Measurements from ENCODE around the gene IFT122. TPM values are rescaled to one million over a fixed set of nuclear protein-coding genes. Genes with fewer than 3 reads are reported as not detected.
A peak's percentile ranks its signal among the peaks of the same experiment; 100 is the strongest.
"Not testable (repeated sequence)": the region's sequence is repeated elsewhere in the genome, so short reads cannot be mapped to it uniquely, and the experiment has no call there.

IFT122 gene
- total and polyA plus RNA-seq, 4 donors = 26.5 to 44.0 (median 36.7) TPM

DNA sequence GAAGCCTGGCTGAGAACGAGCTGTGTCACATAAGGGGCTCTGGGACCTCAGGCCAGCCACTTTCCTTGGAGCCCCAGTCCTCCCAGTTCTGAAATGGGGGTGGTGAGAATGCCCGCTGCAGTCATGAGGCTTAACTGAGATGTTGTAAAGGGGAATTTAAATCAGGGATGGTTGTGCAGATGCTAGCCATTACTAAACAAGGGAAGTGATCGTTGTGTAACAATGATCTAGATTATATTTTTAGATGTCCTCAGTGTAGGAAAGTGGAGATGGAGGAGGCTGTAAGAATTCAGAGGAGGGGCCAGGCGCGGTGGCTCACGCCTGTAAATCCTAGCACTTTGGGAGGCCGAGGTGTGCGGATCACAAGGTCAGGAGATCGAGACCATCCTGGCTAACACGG lies 49.2 kb downstream of the IFT122 start:
- not testable (repeated sequence) for DNase-seq (ENCODE audit: low read depth in 4 of 6, low spot score in 6 of 6); H3K27me3 ChIP-seq (ENCODE audit: control insufficient read depth, insufficient read depth, low read length); H3K27ac ChIP-seq (ENCODE audit: low read depth, low read length); H3K4me3 ChIP-seq (ENCODE audit: low read depth, low read length); H3K9me3 ChIP-seq (ENCODE audit: control insufficient read depth, insufficient read depth, low read length)
- Histone ChIP-seq H3K36me3 (ENCODE audit: control insufficient read depth, insufficient read depth, low read length) (peaks cover 28% of the 10 kb centered on the region), H3K4me1 (ENCODE audit: control insufficient read depth, insufficient read depth, low read length) (peaks cover 37% of the 10 kb centered on the region)
- 96% methylated on average over 3 of the region's 10 CpGs for WGBS (ENCODE audit: insufficient coverage)

DNA sequence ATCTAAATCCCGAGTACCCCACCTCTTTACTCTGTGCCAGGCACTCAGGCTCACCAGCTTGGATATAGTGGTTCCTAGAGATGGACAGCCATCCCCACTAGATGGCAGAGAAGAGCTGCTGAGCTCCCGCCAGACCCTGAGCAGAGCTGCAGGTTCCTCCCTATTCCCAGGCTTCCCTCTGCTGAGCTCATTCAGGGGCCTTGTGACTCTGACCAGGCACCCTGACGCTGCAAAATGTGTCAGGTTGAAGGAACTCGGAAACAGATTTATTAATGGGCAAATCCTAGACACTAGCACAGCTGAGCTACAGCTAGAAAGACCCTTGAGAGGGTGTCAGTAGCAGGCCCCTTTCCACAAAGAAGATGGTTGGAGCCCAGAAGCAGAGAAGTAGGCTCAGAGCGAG lies 50.2 kb downstream of the IFT122 start:
- Histone ChIP-seq H3K27me3 (ENCODE audit: control insufficient read depth, insufficient read depth, low read length) (no peaks in the 10 kb centered on the region), H3K27ac (ENCODE audit: low read depth, low read length) (peak overlapping the region; percentile 40), H3K4me1 (ENCODE audit: control insufficient read depth, insufficient read depth, low read length) (peaks cover 37% of the 10 kb centered on the region), H3K9me3 (ENCODE audit: control insufficient read depth, insufficient read depth, low read length) (no peaks in the 10 kb centered on the region), H3K36me3 (ENCODE audit: control insufficient read depth, insufficient read depth, low read length) (peaks cover 29% of the 10 kb centered on the region), H3K4me3 (ENCODE audit: low read depth, low read length) (no peak overlapping the region)
- DNase-seq (ENCODE audit: low read depth in 4 of 6, low spot score in 6 of 6) = peak in 5 of 6 donors; percentile 48 to 92 (median 61)
- WGBS (ENCODE audit: insufficient coverage) = 24% methylated on average over 4 of the region's 5 CpGs

DNA sequence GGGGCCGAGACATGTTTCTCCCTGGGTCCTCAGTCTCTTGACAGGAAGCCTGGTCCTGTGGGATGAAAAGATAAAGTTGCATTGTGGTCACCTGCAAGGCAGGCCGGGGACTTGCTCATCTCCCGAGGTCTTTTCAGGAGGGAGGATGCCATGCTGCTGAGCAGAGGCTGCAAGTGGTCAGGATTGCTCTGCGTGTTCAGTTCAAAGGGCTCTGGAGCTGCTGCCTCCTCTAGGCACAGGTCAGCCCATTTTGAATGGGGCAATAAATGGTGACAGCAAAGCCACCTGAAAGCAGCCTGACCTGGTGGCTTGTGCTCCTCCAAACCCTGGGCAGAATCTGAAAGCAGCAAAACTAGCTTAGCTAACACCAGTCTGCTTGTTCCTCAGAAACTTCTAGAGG lies 51.1 kb downstream of the IFT122 start:
- H3K9me3 ChIP-seq (ENCODE audit: control insufficient read depth, insufficient read depth, low read length); H3K27ac ChIP-seq (ENCODE audit: low read depth, low read length); H3K4me3 ChIP-seq (ENCODE audit: low read depth, low read length); DNase-seq (ENCODE audit: low read depth in 4 of 6, low spot score in 6 of 6); H3K27me3 ChIP-seq (ENCODE audit: control insufficient read depth, insufficient read depth, low read length): not testable (repeated sequence)
- WGBS (ENCODE audit: insufficient coverage) = 91% methylated on average over 4 of the region's 4 CpGs
- Histone ChIP-seq H3K36me3 (ENCODE audit: control insufficient read depth, insufficient read depth, low read length) (peaks cover 33% of the 10 kb centered on the region), H3K4me1 (ENCODE audit: control insufficient read depth, insufficient read depth, low read length) (peaks cover 28% of the 10 kb centered on the region)

DNA sequence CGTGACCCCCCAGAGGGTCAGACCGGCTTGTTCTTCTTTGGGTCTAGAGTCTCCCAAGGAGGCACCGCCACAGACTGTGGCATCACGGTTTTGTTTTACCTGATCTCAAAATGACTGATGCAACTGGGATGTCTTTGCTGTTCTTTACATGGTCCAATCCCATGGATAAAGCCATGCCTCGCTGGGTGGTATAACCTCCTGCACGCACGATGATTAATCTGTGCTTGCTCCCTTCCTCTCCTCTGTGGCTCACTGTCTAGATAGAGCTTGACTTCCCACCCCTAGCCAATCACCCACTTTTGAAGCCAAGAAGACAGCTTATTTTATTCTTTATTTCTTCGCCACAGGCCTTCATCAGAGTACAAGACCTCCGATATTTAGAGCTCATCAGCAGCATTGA lies 51.8 kb downstream of the IFT122 start:
- Histone ChIP-seq H3K4me1 (ENCODE audit: control insufficient read depth, insufficient read depth, low read length) (peaks cover 25% of the 10 kb centered on the region), H3K27ac (ENCODE audit: low read depth, low read length) (no peak overlapping the region), H3K4me3 (ENCODE audit: low read depth, low read length) (no peak overlapping the region), H3K27me3 (ENCODE audit: control insufficient read depth, insufficient read depth, low read length) (no peaks in the 10 kb centered on the region), H3K36me3 (ENCODE audit: control insufficient read depth, insufficient read depth, low read length) (peaks cover 39% of the 10 kb centered on the region), H3K9me3 (ENCODE audit: control insufficient read depth, insufficient read depth, low read length) (no peaks in the 10 kb centered on the region)
- no peak for DNase-seq (ENCODE audit: low read depth in 4 of 6, low spot score in 6 of 6)
- WGBS (ENCODE audit: insufficient coverage) = 94% methylated on average over 8 of the region's 9 CpGs

DNA sequence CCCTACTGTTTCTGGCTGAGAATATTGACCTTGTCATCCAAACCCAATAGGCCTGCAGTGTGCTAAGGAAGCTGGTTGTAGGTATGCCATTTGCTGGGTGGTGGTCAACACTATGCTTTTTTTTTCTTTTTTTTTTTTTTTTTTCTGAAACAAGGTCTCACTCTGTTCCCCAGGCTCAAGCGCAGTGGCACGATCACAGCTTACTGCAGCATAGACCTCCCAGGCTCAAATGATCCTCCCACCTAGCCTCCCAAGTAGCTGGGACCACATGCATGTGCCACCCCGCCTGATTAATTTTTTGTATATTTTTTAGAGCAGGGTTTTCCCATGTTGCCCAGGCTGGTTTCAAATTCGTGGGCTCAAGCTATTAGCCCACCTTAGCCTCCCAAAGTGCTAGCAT lies 52.7 kb downstream of the IFT122 start:
- Histone ChIP-seq H3K27ac (ENCODE audit: low read depth, low read length) (no peak overlapping the region), H3K4me1 (ENCODE audit: control insufficient read depth, insufficient read depth, low read length) (peaks cover 16% of the 10 kb centered on the region), H3K36me3 (ENCODE audit: control insufficient read depth, insufficient read depth, low read length) (peaks cover 46% of the 10 kb centered on the region), H3K9me3 (ENCODE audit: control insufficient read depth, insufficient read depth, low read length) (no peaks in the 10 kb centered on the region), H3K4me3 (ENCODE audit: low read depth, low read length) (no peak overlapping the region), H3K27me3 (ENCODE audit: control insufficient read depth, insufficient read depth, low read length) (no peaks in the 10 kb centered on the region)
- DNase-seq (ENCODE audit: low read depth in 4 of 6, low spot score in 6 of 6) = no peak
- WGBS (ENCODE audit: insufficient coverage) = no CpG with 5 or more reads among the region's 4 CpGs

DNA sequence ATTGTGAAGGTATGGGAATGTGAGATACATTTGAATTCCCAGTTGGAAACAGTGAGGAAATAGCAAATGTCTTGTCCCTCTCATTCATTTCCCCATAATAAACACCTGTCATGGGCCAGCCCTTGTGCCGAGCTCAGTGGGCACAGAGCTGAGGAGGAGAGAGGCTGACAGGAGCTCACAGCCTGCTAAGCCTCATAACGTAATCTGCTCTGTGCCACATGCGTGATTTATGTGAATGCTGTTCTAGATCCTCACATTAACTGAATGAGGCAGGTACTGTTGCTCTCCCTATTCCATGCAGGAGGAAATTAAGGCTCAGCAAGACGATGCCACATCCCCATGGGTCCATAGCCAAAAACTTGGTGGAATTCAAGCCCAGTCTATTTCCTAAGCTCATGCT lies 53.2 kb downstream of the IFT122 start:
- Histone ChIP-seq H3K36me3 (ENCODE audit: control insufficient read depth, insufficient read depth, low read length) (peaks cover 44% of the 10 kb centered on the region), H3K4me3 (ENCODE audit: low read depth, low read length) (no peak overlapping the region), H3K27ac (ENCODE audit: low read depth, low read length) (no peak overlapping the region), H3K27me3 (ENCODE audit: control insufficient read depth, insufficient read depth, low read length) (no peaks in the 10 kb centered on the region), H3K4me1 (ENCODE audit: control insufficient read depth, insufficient read depth, low read length) (peaks cover 10% of the 10 kb centered on the region), H3K9me3 (ENCODE audit: control insufficient read depth, insufficient read depth, low read length) (no peaks in the 10 kb centered on the region)
- WGBS (ENCODE audit: insufficient coverage) = 86% methylated on average over 3 of the region's 4 CpGs
- no peak for DNase-seq (ENCODE audit: low read depth in 4 of 6, low spot score in 6 of 6)

DNA sequence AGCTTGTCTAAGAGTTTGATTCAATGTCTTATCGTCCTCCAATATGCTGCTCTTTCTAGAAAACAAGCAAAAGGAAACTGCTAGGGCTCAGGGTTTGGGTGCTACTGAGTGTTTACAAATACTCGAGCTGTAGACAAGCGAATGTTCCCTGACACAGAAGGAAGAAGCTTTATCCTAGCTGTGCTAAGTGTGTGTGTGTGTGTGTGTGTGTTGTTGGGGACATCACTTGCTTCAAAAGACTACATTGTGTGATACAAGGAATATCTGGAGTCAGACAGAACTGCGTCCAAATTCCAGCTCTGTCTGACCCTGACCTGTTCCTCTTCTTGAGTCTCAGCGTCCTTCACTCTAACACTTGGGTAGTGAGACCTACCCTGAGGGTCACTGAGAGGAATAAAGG lies 54.5 kb downstream of the IFT122 start:
- H3K27me3 ChIP-seq (ENCODE audit: control insufficient read depth, insufficient read depth, low read length); H3K4me3 ChIP-seq (ENCODE audit: low read depth, low read length); H3K9me3 ChIP-seq (ENCODE audit: control insufficient read depth, insufficient read depth, low read length); H3K4me1 ChIP-seq (ENCODE audit: control insufficient read depth, insufficient read depth, low read length); DNase-seq (ENCODE audit: low read depth in 4 of 6, low spot score in 6 of 6): not testable (repeated sequence)
- H3K27ac ChIP-seq (ENCODE audit: low read depth, low read length) = peak overlapping the region; percentile 61
- peaks cover 43% of the 10 kb centered on the region for H3K36me3 ChIP-seq (ENCODE audit: control insufficient read depth, insufficient read depth, low read length)
- WGBS (ENCODE audit: insufficient coverage) = 80% methylated on average over 3 of the region's 5 CpGs

DNA sequence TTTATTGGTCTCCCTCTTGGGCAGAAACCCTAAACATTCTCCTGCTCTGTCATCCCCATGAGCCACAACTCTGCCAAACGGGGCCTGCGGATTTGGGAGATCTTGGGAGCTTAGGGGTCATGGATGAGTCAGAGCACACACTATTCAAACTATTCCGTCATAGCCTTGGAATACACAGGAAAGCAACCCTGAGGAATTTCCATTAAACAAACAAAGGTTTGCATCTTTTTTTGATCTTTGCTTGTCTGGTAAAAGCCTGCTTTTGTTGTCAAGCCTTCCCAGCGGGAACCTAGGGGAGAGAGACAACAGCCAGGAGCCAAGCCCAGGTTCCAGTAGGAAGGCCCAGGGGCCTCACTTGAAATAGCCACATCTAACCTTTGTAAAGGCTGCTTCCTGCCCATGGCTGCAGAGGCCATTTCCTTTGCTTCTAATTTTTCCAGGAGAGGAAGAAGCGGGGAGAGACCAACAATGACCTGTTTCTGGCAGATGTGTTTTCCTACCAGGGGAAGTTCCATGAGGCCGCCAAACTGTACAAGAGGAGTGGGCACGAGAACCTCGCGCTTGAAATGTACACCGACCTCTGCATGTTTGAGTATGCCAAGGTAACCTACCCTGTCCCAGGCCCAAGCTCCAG lies 55.1 kb downstream of the IFT122 start:
- Histone ChIP-seq H3K27ac (ENCODE audit: low read depth, low read length) (peak overlapping the region; percentile 64), H3K36me3 (ENCODE audit: control insufficient read depth, insufficient read depth, low read length) (peaks cover 47% of the 10 kb centered on the region)
- H3K4me3 ChIP-seq (ENCODE audit: low read depth, low read length); H3K9me3 ChIP-seq (ENCODE audit: control insufficient read depth, insufficient read depth, low read length); H3K4me1 ChIP-seq (ENCODE audit: control insufficient read depth, insufficient read depth, low read length); DNase-seq (ENCODE audit: low read depth in 4 of 6, low spot score in 6 of 6); H3K27me3 ChIP-seq (ENCODE audit: control insufficient read depth, insufficient read depth, low read length): not testable (repeated sequence)
- WGBS (ENCODE audit: insufficient coverage) = 88% methylated on average over 6 of the region's 10 CpGs

DNA sequence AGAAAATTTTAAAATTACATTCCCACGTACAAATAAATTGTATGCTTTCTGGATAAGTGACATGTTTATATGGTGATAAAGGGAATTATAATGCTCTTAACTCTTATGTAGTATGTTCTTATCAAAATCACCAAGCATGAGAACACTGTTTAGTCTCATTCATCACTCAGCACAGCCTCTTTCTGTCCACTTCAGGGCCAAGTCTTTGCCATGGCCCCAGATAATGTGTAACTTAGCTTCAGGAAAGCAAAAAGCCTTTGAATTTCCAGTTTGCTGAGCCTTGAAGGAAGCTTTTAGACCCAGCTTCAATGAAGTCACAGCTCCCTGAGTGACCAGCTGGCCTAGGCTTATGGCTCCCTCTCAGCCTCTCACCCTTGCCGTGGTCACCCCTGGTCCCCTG lies 57.9 kb downstream of the IFT122 start:
- H3K27ac ChIP-seq (ENCODE audit: low read depth, low read length); DNase-seq (ENCODE audit: low read depth in 4 of 6, low spot score in 6 of 6); H3K4me3 ChIP-seq (ENCODE audit: low read depth, low read length); H3K4me1 ChIP-seq (ENCODE audit: control insufficient read depth, insufficient read depth, low read length); H3K27me3 ChIP-seq (ENCODE audit: control insufficient read depth, insufficient read depth, low read length); H3K9me3 ChIP-seq (ENCODE audit: control insufficient read depth, insufficient read depth, low read length): not testable (repeated sequence)
- 93% methylated on average over 1 of the region's 2 CpGs for WGBS (ENCODE audit: insufficient coverage)
- H3K36me3 ChIP-seq (ENCODE audit: control insufficient read depth, insufficient read depth, low read length) = peaks cover 51% of the 10 kb centered on the region

DNA sequence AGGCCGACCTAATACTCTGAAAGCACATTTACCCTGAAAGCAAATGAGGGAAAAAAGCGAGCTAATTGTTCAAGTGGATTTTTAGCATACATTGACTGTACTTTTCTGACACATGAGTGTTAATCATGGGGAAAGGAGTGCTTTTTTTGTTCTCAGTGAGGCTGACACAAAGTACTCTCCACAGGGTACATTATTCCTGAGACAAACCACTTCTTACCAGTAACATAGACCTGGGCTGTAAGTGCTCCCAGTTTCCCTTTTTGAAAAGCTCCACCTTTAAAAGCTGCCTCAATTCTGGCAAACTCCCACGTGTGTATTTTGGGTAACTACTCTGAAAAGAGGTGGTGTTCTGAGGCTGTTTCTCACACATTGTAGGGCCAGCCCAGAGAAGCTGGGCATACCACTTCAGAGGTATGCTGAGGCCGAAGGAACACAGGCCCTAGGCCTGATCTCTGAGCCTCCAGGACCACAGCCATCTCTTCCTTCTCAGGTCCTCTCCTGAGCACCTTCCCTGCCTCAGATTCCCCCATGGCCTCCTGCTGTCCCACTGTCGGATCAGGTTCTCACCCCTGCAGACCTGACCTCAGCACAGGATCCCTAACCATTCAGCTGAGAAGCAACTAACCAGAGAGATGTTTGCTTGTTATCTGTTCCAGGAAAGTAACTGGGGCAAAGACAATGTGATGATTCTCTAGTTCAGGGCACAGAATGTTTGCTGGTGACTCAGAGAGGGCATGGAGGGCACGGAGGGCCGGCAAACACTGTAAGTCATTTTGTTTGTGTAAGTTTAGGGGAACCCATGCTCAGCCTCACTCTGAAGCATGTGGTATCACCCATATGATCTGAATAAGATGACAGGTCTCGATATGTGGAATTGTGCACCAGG lies 58.8 kb downstream of the IFT122 start:
- Histone ChIP-seq H3K36me3 (ENCODE audit: control insufficient read depth, insufficient read depth, low read length) (peaks cover 45% of the 10 kb centered on the region), H3K4me1 (ENCODE audit: control insufficient read depth, insufficient read depth, low read length) (peaks cover 11% of the 10 kb centered on the region)
- 100% methylated on average over 1 of the region's 8 CpGs for WGBS (ENCODE audit: insufficient coverage)
- not testable (repeated sequence) for H3K4me3 ChIP-seq (ENCODE audit: low read depth, low read length); H3K27ac ChIP-seq (ENCODE audit: low read depth, low read length); H3K27me3 ChIP-seq (ENCODE audit: control insufficient read depth, insufficient read depth, low read length); H3K9me3 ChIP-seq (ENCODE audit: control insufficient read depth, insufficient read depth, low read length); DNase-seq (ENCODE audit: low read depth in 4 of 6, low spot score in 6 of 6)
